NCI-H2171 treated with DMSO at 0.1 percent for 48 hours (cell line): ENCODE results near the gene MLX.

ENCODE experiments used
- DNase-seq: peaks from one replicate; lab custom pipeline; 2025; lab: John Stamatoyannopoulos, UW

The MLX gene

DNA sequence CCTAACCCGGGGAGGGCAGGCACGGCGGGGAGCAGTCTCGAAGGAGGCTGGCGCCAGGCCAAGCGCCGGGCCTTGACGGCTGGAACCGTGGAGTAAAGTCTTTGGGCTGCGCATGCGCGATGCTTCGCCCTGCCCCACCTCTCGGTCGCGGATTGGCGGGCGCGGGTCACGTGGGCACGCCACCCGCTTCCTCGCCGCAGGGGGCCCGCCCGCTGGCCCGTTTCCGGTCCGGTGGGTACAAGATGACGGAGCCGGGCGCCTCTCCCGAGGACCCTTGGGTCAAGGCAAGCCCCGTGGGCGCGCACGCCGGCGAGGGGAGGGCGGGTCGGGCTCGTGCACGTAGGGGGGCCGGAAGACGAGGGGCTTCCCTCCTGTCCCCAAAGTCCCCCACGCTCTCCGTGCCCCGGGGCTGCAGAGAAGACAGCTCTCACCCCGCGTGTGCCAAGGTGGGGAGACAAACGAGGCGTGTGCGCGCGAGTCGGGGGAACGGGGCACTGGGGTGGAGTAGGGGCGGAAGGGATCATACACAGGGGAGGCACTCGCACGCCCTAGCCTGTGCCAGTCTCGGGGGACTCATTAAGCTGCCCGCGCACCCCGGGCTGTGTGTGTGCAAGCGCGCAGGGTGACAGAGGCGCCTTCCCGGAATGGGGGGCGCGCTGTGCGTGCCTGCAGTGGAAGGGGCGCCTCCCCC is at the start of gene MLX:
Gene MLX (plus strand): TSS at position 218 of the 691 bp plus-strand sequence. CDS start 25 bp downstream, at position 243.
- peak; percentile 91 for DNase-seq

DNA sequence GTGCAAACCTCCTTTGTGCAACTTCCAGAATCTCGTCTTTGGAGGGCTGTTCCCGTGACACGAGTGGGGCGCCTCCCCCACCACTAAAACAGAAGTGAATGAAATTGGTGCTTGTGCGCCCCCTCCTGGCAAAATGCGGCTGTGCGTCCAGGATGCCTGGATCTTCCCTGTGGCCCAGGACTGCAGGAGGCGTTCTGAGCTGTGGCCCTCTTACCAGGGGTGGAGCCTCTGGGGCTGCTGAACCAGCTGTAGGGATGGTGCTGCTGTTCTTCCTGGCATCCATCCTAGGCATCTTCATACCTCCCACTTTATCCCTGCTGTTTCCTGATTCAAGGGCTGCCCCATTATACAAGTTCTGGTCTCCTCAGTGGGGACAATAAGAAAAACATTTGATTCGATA is 49.4 kb upstream of the MLX start:
- peak; percentile 65 for DNase-seq

- no peak for DNase-seq
These were observed 48.7 kb upstream of the MLX start for GRCh38 chr17:42518046-42518754.

DNA sequence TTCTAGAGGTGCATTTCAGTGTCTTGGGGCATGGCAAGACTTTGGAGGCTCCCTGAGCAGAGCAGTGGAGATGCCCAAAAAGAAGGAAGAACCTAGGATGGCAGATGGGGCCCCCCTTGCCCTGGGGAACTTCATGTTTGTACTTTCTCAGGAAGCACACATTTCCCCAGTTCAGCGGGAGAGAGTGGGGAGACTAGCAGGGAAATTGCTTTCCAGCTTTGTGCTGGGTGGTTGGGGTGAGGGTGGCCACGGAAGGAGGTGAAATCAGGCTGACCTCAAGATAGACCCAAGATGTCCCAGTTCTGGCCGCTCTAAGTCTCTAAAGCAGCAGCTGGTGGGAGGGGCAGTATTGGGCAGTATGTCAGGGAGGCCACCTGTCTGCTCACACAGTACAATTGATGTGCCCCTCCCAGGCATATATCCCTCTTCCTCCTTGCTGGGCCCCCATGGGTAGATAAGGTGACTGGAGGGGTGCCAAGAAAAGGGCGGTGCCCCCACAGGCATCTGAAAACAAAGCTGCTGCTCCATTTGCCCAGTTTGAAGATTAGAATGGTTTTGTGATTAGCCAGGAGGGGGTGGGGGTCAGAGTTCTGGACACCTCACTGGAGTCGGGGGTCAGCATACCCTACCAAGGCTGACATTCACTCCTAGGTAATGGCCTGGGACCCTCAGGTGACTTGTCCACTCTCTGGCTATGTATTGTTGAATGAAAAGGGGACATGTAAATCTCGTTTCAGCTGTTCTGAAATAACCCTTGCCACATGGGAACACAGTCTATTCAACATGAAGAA is 48.0 kb upstream of the MLX start:
- peak; percentile 66 for DNase-seq

DNA sequence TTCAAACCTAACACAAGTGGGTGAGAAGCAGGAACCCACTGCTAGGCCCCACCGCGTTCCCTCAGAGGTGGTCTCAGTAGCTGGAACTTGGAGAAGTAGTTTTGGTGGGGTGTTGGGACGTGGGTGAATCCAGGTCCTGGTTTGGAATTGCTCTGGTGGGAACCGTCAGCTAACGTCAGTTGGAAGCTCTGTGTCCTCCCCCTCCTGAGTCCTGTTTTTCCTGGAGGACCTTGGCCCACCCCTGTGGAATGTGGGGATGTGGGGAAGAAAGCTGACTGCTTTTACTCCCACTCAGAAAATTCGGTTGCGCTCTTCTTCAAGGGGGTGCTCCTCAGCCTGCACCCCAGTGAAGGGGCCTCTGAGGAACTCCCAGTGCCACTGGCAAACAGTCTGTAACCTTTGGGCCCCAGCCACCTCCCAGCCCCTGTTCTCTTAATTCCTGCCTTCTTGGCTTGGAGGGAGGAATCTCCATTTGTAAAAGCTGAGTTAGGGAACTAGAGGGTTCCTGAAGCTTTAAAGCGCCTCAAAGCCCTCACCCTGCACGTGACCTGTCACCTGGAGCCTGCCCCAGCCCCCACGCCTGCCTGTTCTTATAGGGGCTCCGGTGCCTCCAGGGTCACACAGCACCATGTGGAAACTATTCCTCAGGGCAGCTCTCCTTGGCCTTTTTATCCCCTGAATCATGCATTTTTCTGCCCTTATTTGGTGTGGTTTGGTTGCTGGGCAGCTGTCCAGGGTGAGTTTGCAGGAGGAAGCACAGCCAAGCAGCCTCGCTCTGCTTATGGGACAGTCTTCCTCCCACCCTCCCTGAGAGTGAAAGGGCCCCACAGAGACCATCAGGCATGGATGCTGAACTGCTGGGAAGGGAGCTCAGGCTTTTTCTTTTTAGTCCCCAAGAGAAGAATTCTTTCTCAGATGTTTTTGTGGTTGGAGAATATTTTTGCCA is 47.1 kb upstream of the MLX start:
- no peak for DNase-seq

DNA sequence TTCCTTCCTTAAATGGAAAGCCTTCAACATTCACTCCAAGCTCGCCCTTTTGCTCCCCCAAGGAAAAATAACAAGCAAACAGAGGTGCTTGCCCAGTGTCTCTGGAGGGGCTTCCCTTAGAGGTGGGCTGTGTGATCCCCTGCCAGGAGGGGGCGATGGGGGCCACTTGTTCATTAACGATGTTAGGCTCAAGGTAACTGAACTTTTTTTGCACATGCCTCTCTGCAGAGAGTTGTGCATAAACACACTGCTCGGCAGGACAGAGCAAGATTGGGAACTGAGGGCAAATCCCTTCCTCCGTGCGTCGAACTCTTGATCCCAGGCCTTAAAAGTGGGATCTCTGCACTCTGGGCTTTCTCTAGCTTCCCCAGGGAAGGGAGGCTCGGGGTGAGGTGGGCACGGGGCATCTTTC is 46.4 kb upstream of the MLX start:
- DNase-seq, result no peak

GRCh38 chr17:42521036-42521435 is 45.9 kb upstream of the MLX start:
- no peak for DNase-seq

DNA sequence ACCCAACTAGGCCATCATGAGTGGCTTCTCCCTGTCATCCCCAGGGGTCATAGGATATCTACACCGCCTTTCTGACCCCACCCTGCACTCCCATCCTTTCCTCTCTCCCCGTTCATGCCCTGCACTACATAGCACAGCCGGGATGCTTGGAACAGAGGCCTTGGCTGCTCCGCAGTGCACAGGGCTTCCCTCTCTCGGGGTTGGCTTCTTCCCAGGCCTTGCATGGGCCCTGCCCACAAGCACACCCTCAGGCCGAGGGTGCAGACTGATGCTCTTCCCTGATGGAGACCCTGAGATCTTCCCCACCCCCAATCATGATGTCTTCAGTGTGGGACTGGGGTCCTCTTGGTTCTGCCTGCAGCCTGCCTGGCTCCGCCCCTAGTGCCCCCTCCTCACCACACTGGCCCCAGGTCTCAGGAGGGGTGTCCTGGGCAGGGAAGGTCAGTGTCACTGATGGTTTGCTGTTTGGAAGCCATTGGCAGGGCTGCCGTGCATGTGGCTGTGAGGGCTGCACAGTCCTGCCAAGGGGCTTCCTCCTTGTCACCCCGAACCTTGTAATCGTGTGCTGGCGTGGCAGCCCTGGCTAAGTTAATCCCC is 45.1 kb upstream of the MLX start:
- DNase-seq, result no peak

GRCh38 chr17:42522263-42522790 is 44.6 kb upstream of the MLX start:
- DNase-seq, result no peak

DNA sequence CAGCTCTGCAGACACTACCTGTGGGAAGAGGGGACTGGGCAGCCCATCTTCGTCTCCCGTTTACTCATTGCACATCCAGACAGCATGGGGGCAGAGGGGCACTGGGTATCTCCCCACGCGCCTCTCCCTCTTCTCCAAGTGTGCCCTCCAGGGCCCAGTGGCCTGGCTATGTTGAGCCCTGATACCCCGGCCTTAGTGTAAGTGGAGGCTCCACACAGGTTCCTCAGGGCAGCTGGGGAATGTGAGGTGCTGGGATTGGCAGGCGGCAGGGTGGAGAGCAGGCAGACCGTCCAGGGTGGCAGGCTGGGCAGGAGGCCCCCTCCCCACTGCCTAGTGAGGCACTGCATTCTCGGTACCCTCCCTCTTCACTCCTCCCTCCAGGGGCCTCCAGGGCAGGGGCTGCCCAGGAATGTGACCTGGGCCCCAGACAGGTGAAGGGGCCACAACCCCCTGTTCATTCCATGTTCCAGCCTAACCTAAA is 44.1 kb upstream of the MLX start:
- DNase-seq, result no peak

DNA sequence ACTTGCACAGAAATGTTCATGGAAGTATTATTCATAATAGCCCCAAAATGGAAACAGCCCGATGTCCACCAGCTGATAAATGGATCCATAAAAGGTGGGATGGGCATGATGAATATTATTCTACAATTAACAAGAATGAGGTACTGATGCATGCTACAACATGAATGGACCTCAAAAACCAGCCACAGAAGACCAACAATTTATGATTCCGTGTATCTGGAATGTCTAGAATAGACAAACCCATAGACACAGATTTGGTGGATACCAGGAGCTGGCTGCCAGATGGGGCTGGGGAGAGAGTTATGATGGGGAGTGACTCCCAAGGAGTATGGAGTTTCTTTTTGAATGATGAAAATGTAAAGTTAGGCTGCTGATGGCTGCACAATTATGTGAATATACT is 41.7 kb upstream of the MLX start:
- no peak for DNase-seq

GRCh38 chr17:42526031-42526444 is 40.9 kb upstream of the MLX start:
- DNase-seq, result no peak

DNA sequence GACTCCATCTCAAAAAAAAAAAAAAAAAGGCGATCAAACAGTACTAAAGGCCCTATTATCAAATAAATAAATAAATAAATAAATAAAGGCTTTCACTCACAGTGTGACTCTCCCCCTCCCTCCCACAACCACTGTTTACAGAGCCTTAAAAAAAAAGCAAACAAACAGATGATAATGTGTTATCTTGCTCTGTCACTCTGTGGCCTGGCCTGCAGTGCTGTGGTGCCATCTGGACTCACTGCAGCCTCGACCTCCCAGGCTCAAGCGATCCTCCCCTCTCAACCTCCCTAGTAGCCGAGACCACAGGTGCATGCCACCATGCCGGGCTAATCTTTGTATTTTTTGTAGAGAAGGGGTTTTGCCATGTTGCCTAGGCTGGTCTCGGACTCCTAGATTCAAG is 39.0 kb upstream of the MLX start:
- no peak for DNase-seq

- DNase-seq, result no peak
These were observed 37.8 kb upstream of the MLX start for GRCh38 chr17:42529061-42529460.

DNA sequence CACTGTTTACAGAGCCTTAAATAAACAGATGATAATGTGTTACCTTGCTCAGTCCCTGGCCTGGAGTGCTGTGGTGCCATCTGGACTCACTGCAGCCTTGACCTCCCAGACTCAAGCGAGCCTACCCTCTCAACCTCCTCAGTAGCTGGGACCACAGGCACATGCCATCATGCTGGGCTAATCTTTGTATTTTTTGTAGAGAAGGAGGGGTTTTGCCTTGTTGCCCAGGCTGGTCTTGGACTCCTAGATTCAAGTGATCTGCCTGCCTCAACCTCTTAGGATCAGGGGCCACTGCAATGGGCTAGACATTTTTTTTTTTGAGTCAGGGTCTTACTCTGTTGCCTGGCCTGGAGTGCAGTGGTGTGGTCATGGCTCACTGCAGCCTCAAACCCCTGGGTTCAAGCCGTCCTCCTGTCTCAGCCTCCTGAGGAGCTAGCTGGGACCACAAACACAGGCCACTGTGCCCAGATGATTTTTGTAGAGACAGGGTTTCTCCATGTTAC is 35.9 kb upstream of the MLX start:
- no peak for DNase-seq

DNA sequence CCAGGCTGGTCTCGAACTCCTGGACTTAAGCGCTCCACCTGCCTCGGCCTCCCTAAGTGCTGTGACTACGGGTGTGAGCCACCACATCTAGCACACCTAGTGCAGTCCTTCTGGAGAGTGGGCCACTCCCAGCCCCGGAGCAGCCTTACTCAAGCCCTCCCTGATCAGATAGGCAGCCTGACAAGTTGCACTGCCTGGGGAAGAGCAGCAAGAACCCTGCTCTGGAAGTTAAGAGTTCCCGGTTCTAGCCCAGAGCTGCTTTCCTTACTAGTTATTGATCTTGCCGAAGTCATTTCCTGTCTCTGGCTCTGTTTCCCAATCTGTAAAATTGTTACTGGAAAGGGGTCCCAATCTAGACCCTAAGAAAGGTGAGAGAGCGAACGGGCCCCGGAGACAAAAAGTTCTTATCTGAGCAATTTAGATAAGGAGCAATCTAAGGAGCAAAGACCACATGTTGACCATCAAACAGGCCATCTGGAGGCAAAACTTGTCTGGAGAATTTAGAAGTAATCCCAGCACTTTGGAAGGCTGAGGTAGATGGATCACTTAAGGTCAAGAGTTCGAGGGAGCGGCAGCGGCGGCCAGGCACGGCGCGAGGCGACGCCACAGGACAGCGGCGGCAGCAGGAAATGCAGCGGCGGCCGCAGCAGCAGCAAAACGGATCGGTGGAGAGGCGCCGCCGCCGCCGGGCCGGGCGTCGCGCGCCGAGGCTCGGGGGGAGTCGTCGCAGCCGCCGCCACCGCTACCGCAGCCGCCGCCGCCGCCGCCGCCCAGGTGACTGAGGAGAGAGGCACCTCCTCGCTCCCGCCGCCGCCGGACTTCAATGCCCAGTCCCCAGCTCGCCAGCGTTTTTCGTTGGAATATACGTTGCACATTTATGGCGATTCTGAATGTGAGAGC is 35.2 kb upstream of the MLX start:
- peak; percentile 60 for DNase-seq

- DNase-seq, result no peak
These were observed 31.5 kb upstream of the MLX start for GRCh38 chr17:42535155-42536047.

GRCh38 chr17:42536048-42536371 is 30.9 kb upstream of the MLX start, which contains the start of gene NAGLU:
Gene NAGLU, plus strand, starts transcription at chr17:42536241. Its CDS starts 32 bp downstream, at chr17:42536273.
- peak; percentile 87 for DNase-seq
